ENCODE data around the gene IFFO2. TPM values are rescaled to one million over a fixed set of nuclear protein-coding genes. Genes with fewer than 3 reads are reported as not detected.
A peak's percentile ranks its signal among the peaks of the same experiment; 100 is the strongest.

The IFFO2 gene
- total RNA-seq, 2 experiments from 2014 or later, result 21.6 to 21.8 TPM

GRCh38 chr1:18882486-18882885 is 74.0 kb downstream of the IFFO2 start:
- no peaks in the 10 kb centered on the region for H3K27me3 Mint-ChIP-seq
- H3K9me3 Mint-ChIP-seq, result no peaks in the 10 kb centered on the region
- H3K27ac Mint-ChIP-seq, result no peak overlapping the region
- H3K36me3 Mint-ChIP-seq, result no peaks in the 10 kb centered on the region
- no peak for DNase-seq
- H3K4me3 Mint-ChIP-seq, result no peak overlapping the region
- ATAC-seq (ENCODE audit: low read depth), result no peak
- POLR2A ChIA-PET, result no interaction called here
- no peaks in the 10 kb centered on the region for H3K4me1 Mint-ChIP-seq

- H3K27me3 Mint-ChIP-seq, result no peaks in the 10 kb centered on the region
- ATAC-seq (ENCODE audit: low read depth) (no peak), DNase-seq (no peak)
- no peaks in the 10 kb centered on the region for H3K4me1 Mint-ChIP-seq
- POLR2A ChIA-PET, result no interaction called here
- H3K36me3 Mint-ChIP-seq, result no peaks in the 10 kb centered on the region
- no peak overlapping the region for H3K27ac Mint-ChIP-seq
- no peaks in the 10 kb centered on the region for H3K9me3 Mint-ChIP-seq
- H3K4me3 Mint-ChIP-seq, result no peak overlapping the region
Observed at GRCh38 chr1:18881642-18882431, 74.6 kb downstream of the IFFO2 start.

GRCh38 chr1:18881164-18881563 is 75.3 kb downstream of the IFFO2 start:
- Mint-ChIP-seq H3K27me3 (no peaks in the 10 kb centered on the region), H3K4me1 (no peaks in the 10 kb centered on the region), H3K4me3 (no peak overlapping the region), H3K9me3 (no peaks in the 10 kb centered on the region), H3K36me3 (no peaks in the 10 kb centered on the region), H3K27ac (no peak overlapping the region)
- POLR2A ChIA-PET, result no interaction called here
- ATAC-seq (ENCODE audit: low read depth) (no peak), DNase-seq (no peak)

- no peaks in the 10 kb centered on the region for H3K4me1 Mint-ChIP-seq
- no peak for ATAC-seq (ENCODE audit: low read depth)
- H3K27me3 Mint-ChIP-seq, result no peaks in the 10 kb centered on the region
- H3K4me3 Mint-ChIP-seq, result no peak overlapping the region
- no peaks in the 10 kb centered on the region for H3K36me3 Mint-ChIP-seq
- POLR2A ChIA-PET, result no interaction called here
- H3K27ac Mint-ChIP-seq, result no peak overlapping the region
- H3K9me3 Mint-ChIP-seq, result no peaks in the 10 kb centered on the region
- no peak for DNase-seq
Observed at GRCh38 chr1:18880585-18880984, 75.9 kb downstream of the IFFO2 start.

DNA sequence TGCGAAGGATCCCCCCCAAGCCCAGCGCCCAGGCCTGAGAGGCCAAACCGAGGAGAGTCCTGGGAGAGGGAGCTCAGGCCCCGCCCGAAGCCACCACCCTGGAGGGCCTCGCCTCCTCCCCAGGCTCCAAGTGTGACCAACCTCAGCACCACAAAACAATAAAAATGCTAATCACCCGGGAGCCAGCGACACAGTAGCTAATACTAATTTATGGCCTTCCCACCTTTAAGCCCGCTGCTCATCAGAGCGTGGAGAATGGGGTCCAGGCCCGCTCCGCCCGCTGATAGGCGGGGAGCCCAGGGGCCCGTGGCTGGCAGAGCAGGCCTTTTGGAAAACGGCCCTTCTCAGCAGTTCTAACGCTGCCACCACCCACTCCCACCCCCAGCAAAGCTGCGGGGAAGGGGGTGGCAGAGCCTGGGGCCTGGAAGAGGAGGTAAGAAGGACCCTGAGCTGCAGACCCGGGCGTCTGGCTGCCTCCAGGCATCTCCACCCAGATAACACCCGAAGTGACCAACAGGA is 76.6 kb downstream of the IFFO2 start:
- no peaks in the 10 kb centered on the region for H3K9me3 Mint-ChIP-seq
- POLR2A ChIA-PET, result no interaction called here
- no peak overlapping the region for H3K4me3 Mint-ChIP-seq
- ATAC-seq (ENCODE audit: low read depth) (no peak), DNase-seq (no peak)
- H3K27ac Mint-ChIP-seq, result no peak overlapping the region
- H3K27me3 Mint-ChIP-seq, result no peaks in the 10 kb centered on the region
- H3K36me3 Mint-ChIP-seq, result no peaks in the 10 kb centered on the region
- H3K4me1 Mint-ChIP-seq, result no peaks in the 10 kb centered on the region

DNA sequence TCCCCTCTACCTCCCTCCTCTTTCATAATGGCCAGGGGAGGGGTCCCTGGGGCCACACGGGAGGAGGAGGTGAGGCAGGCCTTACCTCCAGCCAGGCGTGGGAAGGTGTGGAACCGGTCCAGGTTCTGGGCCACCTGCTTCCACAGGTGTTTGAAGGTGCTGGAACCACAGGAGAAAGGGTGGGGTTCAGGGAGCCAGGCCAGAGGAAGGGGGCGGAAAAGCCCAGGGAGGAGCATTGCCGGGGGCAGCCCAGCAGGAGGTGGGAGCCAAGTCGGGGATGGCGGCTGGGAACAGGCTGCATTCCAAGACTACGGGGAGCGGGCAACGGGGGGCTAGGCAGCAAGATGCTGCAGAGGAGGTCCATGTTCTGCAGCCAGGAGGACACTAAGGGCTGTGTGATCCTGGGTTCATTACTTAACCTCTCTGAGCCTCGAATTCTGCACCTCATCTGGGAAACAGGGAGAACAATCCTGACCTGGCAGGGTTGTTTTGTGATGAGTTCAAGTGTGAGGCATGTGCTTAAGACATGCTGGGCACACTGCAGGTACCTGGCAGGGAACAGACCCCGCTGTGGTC is 77.2 kb downstream of the IFFO2 start:
- no peaks in the 10 kb centered on the region for H3K27me3 Mint-ChIP-seq
- POLR2A ChIA-PET, result no interaction called here
- no peaks in the 10 kb centered on the region for H3K9me3 Mint-ChIP-seq
- ATAC-seq (ENCODE audit: low read depth), result no peak
- H3K4me3 Mint-ChIP-seq, result no peak overlapping the region
- no peaks in the 10 kb centered on the region for H3K36me3 Mint-ChIP-seq
- no peak for DNase-seq
- no peak overlapping the region for H3K27ac Mint-ChIP-seq
- no peaks in the 10 kb centered on the region for H3K4me1 Mint-ChIP-seq

GRCh38 chr1:18878538-18879214 is 77.8 kb downstream of the IFFO2 start:
- no peaks in the 10 kb centered on the region for H3K9me3 Mint-ChIP-seq
- POLR2A ChIA-PET, result no interaction called here
- ATAC-seq (ENCODE audit: low read depth), result no peak

DNA sequence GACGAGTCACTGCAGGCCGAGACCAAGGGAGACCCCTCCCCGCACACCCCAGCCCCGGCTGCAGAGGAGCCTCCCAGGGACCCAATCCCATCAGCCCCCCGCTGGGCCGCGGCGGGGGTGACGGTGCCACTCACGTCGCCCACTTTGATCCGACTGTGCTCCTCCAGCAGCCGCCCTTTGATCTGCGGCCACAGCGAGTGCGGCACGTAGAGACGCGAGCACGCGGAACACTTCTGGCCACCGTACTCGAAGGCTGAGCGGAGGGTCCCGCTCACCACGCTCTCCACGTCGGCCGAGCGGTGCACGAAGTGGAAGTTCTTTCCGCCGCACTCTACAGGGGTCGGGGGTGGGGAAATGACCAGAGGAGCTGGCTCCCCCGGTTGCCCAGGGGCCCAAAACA is 79.2 kb downstream of the IFFO2 start:
- no peak for ATAC-seq (ENCODE audit: low read depth)

More at GRCh38 chr1:18878538-18879214, 77.8 kb downstream of the IFFO2 start:
- no peaks in the 10 kb centered on the region for H3K4me1 Mint-ChIP-seq
- DNase-seq, result no peak
- H3K4me3 Mint-ChIP-seq, result no peak overlapping the region
- H3K27ac Mint-ChIP-seq, result no peak overlapping the region
- no peaks in the 10 kb centered on the region for H3K27me3 Mint-ChIP-seq
- no peaks in the 10 kb centered on the region for H3K36me3 Mint-ChIP-seq

DNA sequence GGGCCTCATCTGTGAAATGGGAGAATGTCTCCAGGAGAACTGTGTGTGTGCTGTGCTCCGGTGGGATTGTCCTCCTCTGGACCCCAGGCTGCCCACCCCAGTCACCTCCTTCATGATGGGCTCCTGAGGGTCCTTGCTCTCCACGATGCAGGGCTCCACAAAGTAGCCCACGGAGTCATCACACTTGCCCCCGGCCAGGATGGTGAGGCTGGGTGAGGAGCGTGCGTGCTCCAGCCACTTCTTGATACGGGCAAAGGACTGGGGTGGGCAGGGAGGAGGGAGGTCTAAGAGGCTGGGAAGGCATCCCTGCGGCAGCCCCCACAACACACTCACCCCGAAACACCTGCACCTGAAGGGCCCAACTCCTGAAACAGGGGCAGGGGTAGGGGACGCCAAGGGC is 80.3 kb downstream of the IFFO2 start:
- no peak for ATAC-seq (ENCODE audit: low read depth)
- Mint-ChIP-seq H3K4me1 (no peaks in the 10 kb centered on the region), H3K27ac (no peak overlapping the region), H3K27me3 (no peaks in the 10 kb centered on the region), H3K9me3 (no peaks in the 10 kb centered on the region), H3K4me3 (no peak overlapping the region), H3K36me3 (no peaks in the 10 kb centered on the region)
- POLR2A ChIA-PET, result no interaction called here
- no peak for DNase-seq

More for the DNA sequence above, 79.2 kb downstream of the IFFO2 start:
- Mint-ChIP-seq H3K4me3 (no peak overlapping the region), H3K27ac (no peak overlapping the region), H3K27me3 (no peaks in the 10 kb centered on the region), H3K36me3 (no peaks in the 10 kb centered on the region), H3K4me1 (no peaks in the 10 kb centered on the region), H3K9me3 (no peaks in the 10 kb centered on the region)
- POLR2A ChIA-PET, result no interaction called here
- DNase-seq, result no peak

DNA sequence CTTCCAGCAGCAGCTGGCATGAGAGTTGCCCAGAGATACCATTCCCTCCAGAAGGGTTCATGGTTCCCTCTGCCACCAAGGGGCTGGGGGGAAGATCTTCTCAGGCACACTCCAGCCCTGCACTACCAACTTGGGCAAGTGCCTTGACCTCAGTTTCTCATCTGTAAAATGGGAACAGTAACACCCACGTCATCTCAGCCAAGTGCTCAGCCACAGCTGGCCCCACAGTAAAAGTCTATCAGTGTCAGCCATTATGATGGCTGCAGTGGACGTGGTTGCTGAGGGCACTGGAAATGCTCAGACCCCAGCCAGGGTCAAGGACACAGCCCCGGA is 80.7 kb downstream of the IFFO2 start:
- H3K27ac Mint-ChIP-seq, result no peak overlapping the region
- no peak for DNase-seq
- no peaks in the 10 kb centered on the region for H3K27me3 Mint-ChIP-seq
- ATAC-seq (ENCODE audit: low read depth), result no peak
- H3K4me3 Mint-ChIP-seq, result no peak overlapping the region
- H3K4me1 Mint-ChIP-seq, result no peaks in the 10 kb centered on the region
- H3K9me3 Mint-ChIP-seq, result no peaks in the 10 kb centered on the region
- no peaks in the 10 kb centered on the region for H3K36me3 Mint-ChIP-seq
- POLR2A ChIA-PET, result no interaction called here

DNA sequence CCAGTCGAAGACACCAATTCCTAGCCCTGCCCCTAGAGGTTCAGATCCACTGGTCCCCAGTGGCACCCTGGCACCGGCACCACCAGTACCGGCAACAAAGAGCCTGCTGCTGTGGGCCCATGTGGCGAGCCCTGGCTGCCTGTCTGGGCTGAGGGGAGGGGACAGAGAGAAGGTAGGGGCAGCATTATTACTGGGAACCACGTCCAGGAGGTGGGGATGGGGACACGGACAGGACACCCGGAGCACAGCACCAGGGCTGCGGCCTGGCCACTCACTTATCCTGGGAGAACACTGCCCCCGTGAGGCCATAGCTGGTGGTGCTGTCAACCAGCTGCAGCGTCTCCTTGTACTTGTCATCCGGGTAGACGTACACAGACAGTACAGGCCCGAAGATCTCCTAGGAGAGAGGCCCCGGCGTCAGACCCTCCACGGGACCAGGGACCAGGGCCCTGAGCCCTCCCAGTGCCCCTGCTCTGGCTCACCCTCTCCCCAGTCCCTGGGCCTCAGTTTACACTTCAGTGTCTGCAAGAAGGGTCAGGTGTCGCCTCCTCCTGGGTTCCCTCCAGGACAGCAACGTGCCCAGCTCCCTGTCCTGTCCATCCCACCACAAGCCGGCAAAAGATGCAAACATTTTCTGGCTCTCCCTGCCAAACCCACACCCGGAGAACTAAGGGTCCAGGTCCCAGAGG is 81.2 kb downstream of the IFFO2 start:
- no peak overlapping the region for H3K4me3 Mint-ChIP-seq
- peak; percentile 69 for DNase-seq
- H3K36me3 Mint-ChIP-seq, result no peaks in the 10 kb centered on the region
- peak; percentile 51 for ATAC-seq (ENCODE audit: low read depth)
- no peaks in the 10 kb centered on the region for H3K4me1 Mint-ChIP-seq
- POLR2A ChIA-PET, result no interaction called here
- H3K27ac Mint-ChIP-seq, result no peak overlapping the region
- no peaks in the 10 kb centered on the region for H3K27me3 Mint-ChIP-seq
- no peaks in the 10 kb centered on the region for H3K9me3 Mint-ChIP-seq

GRCh38 chr1:18874600-18874999 is 81.9 kb downstream of the IFFO2 start:
- ATAC-seq (ENCODE audit: low read depth) (no peak), DNase-seq (no peak)
- Mint-ChIP-seq H3K9me3 (no peaks in the 10 kb centered on the region), H3K4me3 (no peak overlapping the region), H3K4me1 (no peaks in the 10 kb centered on the region), H3K27ac (no peak overlapping the region), H3K27me3 (no peaks in the 10 kb centered on the region), H3K36me3 (no peaks in the 10 kb centered on the region)
- POLR2A ChIA-PET, result no interaction called here

DNA sequence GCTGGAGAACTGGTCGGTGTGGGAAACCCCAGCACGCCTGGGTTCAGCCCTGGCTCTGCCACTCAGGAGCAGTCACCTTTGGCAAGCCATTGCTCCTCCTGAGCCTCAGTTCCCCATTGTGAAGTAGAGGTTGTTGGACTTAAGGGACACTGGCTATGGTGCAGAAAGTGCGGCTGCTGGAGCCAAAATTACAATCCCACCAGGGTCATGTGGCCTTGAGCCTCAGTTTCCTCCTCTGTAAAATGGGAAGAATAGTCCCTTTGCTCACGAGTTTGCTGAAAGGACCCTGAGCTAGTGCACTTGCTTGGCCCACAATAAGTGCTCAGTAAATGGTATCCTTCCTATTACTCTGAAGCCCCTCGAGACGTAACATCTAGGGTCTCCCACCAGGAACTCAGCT is 82.4 kb downstream of the IFFO2 start:
- no peak overlapping the region for H3K27ac Mint-ChIP-seq
- H3K4me1 Mint-ChIP-seq, result no peaks in the 10 kb centered on the region
- H3K9me3 Mint-ChIP-seq, result no peaks in the 10 kb centered on the region
- no peak for ATAC-seq (ENCODE audit: low read depth)
- no peaks in the 10 kb centered on the region for H3K27me3 Mint-ChIP-seq
- no peaks in the 10 kb centered on the region for H3K36me3 Mint-ChIP-seq
- POLR2A ChIA-PET, result no interaction called here
- no peak overlapping the region for H3K4me3 Mint-ChIP-seq
- no peak for DNase-seq

Measured in activated naive CD8-positive, alpha-beta T cell treated with anti-CD3 and anti-CD28 coated beads, Interleukin-2, amount 10 ng/mL, durations not matched to agents 7 days and 5 days (primary cell).